Activated T-helper 9 cell treated with anti-CD3 and anti-CD28 coated beads, Interleukin-2, amount 50 U/mL, for 16 hours (primary cell): ENCODE measurements around the gene AGPAT3.

Experiments used
- DNase-seq: peaks from one replicate; pipeline ENCODE4 v3.0.0-alpha.2; 2020; ENCODE audit warnings: low read depth

Gene AGPAT3

DNA sequence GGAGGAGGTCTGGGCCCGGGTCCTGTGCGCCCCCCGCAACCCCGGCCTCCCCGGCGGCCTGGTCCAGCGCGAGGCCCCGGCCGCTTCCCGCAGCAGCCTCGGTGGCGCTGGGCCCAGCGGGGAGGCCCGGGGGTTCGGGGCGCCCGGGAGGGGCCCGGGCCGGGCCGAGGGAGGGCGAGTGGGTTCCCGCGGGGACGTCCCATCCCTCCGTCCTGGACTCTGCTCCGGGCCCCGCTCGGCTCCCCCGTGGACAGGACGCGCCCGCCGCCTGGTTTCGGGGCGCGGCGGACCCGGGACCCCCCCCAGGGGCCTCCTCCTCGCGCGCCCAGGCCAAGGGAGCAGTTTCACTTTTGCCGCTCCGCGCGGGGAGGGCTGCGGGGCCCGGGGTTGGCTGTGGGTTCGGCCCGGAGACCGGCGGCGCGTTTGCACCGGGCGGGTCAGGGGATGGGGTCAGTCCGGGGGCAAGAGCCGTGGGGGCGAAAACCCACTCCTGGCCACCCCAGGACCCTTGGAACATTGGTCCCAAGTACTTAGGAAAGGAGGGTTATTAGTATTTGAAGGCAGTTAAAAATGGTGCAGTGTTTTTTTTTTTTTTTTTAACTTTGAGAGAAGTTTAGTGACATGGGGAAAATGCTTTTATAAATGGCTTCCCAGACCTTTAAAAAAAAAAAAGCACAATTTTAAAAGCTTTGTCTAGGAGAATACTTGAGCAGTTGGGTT, 677 bp downstream of the AGPAT3 start:
- DNase-seq, result peak; percentile 42

GRCh38 chr21:43866260-43866629, 1.2 kb downstream of the AGPAT3 start:
- DNase-seq, result peak; percentile 26

DNA sequence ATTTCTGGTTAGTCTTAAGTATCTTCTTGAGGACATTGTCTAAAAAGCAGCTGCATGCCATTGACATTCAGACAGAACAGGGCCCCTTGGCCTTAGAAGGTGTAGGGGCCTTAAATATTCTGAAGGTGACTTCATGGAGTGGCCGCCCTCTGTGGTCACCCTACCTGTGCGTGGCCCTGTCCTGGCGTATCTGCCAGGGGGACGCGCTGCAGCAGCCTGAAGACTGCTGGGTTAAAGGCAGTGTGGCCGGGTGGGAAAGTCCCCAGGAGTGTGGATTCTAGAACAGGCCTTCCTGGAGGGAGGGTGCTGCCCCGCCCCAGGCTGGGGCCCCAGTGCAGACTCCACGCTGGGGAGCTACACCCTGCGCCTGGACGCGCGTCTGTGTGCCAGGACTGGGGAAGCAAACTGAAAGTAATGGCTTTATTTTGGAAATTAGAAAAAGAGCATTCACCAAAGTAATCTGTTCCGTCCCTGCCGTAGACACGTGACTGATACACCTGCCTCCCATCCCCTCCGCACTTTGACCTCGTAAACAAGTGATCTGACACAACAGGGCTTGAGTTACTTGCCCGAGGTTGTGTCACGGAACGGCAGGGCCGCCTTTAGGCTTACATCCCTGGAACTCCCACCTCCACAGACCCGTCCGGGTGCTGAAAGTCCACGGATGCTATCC, 1.8 kb downstream of the AGPAT3 start:
- peak; percentile 54 for DNase-seq

DNA sequence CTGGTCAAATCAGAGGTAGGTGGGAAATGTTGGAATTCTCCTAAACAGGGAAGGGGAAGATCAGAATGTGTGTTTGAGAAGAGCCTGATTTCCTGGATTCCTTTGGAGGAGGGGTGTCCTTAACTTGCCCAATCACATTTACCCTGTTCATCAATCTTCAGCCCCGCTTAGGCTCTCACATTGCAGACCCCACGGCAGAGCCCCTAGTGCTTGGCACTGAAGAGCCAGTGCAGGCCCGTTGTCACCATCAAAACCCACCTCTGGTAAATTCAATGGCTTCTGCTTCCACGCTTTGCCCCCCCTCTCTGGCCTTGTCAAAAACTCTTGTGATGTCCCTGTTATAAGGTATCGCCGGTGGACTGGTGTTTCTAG, 2.3 kb downstream of the AGPAT3 start:
- DNase-seq, result no peak

DNA sequence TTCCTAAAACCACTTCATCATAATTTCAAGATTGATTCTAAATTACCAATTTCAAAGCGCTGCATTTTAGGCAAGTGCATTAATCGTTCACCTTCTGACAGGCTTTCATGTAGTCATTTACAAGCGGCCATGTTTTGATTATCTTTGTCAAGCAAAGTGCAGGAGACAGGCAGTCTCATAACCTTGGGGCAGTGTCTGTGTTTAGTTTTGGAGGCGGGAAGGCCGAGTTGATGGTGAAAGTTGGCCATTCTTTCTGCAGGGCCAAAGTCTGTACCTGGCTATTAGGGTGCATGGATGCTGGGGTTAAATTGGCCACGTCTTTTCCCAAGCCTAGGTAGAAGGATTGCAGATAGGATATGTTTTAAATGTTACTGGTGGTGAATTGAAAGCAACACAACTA, 2.9 kb downstream of the AGPAT3 start:
- no peak for DNase-seq

DNA sequence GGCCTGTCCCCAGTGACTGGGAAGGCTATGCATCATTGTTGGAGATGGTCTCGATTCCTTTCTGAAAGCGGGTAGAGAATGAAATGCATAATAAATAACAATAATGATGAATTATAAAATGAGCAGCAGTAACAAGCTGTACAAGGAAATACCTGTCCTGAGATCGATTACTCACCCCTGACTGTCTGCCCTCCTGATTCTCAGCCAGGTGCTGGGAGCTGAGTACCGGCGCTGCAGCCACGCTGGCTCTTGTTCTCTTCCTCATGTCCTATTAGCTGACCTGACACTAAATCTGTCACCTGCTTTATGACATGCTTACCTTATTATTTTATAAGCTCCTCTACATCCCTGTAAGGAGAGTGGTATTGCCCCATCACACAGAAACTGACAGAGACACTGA, 3.4 kb downstream of the AGPAT3 start:
- DNase-seq, result no peak

DNA sequence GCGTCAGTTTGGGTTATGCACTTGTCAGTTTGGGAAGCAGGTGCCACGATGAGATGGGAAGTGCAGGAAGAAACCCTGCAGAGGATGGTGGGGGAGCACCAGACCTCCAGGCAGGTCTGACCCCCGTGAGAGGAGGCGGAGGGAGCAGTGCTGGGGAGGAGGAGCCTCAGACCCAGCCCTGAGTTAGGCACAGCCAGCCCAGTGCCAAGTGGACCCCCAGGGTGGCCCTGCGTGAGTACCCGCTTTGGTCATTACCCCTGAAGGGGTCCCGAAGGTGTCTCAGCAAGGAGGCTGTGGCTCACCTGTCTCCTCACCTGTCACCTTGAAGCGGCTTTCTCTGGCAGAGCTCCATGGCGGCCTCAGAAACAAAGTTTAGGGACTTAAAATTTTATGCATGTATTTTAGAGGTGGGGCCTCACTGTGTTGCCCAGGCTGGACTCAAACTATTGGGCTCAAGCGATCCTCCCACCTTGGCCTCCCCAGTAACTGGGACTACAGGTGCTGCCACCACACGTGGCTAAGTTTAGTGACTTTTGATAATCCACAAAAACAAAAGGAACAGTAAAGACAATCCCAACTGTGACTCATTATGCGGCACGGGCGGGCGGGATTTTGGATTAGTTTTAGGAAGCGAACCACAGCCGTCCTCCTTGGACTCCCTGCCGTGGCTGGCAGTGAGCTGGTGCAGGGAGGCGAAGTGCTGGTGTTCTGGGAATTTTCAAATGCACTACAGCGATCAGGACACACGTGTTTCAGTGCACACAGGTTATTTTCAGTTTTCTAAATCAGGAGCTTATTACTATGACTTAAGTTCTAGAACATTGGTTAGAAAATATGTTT, 4.7 kb downstream of the AGPAT3 start:
- no peak for DNase-seq

- DNase-seq, result no peak
Observed at GRCh38 chr21:43871487-43871886, 6.5 kb downstream of the AGPAT3 start.

- no peak for DNase-seq
Observed at GRCh38 chr21:43872531-43873197, 7.6 kb downstream of the AGPAT3 start.

DNA sequence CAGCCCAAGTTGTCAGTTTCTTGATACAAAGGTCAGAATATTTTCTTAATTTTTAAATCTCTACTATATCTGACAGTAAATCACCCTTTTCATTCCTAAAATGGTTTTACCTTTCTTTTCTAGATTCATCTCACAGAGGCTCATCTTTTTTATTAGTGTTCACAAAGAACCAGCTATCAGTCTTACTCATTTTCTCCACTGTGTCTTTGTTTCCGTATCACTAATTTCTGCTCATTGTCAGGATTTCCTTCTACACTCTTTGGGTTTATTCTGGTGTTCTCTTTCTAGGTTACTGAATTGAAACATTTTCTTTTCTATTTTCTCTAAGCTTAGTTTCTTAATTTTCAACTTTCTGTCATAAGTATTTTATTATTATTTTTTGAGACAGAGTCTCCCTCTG, 8.7 kb downstream of the AGPAT3 start:
- no peak for DNase-seq

- no peak for DNase-seq
Observed at GRCh38 chr21:43874085-43874805, 9.2 kb downstream of the AGPAT3 start.

GRCh38 chr21:43876605-43877004, 11.6 kb downstream of the AGPAT3 start:
- DNase-seq, result no peak

GRCh38 chr21:43877936-43878575, 13.0 kb downstream of the AGPAT3 start:
- no peak for DNase-seq

GRCh38 chr21:43879348-43880110, 14.5 kb downstream of the AGPAT3 start:
- no peak for DNase-seq

- no peak for DNase-seq
Observed at GRCh38 chr21:43880111-43880985, 15.3 kb downstream of the AGPAT3 start.

DNA sequence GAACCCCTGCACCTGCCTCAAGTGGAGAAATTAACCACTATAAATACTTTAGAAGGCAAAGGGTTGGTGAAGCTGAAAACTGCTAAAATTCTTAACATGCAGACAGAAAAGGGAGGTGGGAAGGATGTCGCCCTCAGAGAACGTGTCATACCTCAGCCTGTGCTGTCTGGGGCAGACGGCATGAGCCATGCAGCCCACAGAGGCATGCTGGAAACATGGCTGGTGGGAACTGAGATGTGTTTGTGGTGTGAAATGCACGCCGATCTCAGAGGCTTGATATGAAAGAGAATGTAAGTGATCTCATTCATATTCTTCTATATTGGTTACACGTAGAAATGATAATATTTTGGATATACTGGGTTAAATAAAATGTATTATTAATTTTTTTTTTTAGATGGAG, 16.3 kb downstream of the AGPAT3 start:
- no peak for DNase-seq

DNA sequence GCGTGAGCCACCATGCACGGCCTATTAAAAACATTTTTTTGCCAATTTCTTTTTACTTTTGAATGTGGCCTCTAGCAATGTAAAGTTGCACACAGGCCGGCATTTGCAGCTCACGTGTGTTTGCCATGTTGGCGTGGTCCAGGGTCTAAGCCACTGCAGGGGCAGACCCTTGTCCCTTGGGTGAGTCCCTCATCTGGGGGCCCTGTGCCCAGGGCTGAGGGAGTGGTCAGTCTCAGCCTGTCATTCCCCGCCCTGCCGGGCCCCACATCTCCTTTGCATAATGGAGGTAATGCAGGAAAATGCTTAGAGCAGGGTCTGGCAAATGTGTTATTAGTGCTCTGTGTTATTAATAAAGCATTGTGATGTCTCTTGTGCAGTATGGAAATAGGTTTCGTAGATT, 16.9 kb downstream of the AGPAT3 start:
- DNase-seq, result no peak

GRCh38 chr21:43882952-43883545, 18.0 kb downstream of the AGPAT3 start:
- no peak for DNase-seq
